IPS-18a (cell line): Measurements from ENCODE around the gene EXOC4.
A peak's percentile ranks its signal among the peaks of the same experiment; 100 is the strongest.

Experiments
- H3K27ac ChIP-seq: one replicate; pipeline ENCODE4 v1.5.1; 2013; ENCODE audit warnings: low read length
- H3K27me3 ChIP-seq: one replicate; pipeline ENCODE4 v1.6.1; 2013; ENCODE audit warnings: mild to moderate bottlenecking, low read length; ENCODE audit not compliant: control insufficient read depth, insufficient read depth
- H3K36me3 ChIP-seq: one replicate; pipeline ENCODE4 v1.6.1; 2013; ENCODE audit warnings: low read depth, low read length; ENCODE audit not compliant: control insufficient read depth
- H3K4me1 ChIP-seq: one replicate; pipeline ENCODE4 v1.6.1; 2013; ENCODE audit warnings: low read depth, low read length; ENCODE audit not compliant: control insufficient read depth
- H3K4me3 ChIP-seq: one replicate; pipeline ENCODE4 v1.5.1; 2013; ENCODE audit warnings: low read length
- H3K9ac ChIP-seq: one replicate; pipeline ENCODE4 v1.6.1; 2013; ENCODE audit warnings: mild to moderate bottlenecking, low read length, moderate library complexity
- H3K9me3 ChIP-seq: one replicate; pipeline ENCODE4 v1.6.1; 2013; ENCODE audit warnings: low read depth, low read length; ENCODE audit not compliant: control insufficient read depth

EXOC4 gene

DNA sequence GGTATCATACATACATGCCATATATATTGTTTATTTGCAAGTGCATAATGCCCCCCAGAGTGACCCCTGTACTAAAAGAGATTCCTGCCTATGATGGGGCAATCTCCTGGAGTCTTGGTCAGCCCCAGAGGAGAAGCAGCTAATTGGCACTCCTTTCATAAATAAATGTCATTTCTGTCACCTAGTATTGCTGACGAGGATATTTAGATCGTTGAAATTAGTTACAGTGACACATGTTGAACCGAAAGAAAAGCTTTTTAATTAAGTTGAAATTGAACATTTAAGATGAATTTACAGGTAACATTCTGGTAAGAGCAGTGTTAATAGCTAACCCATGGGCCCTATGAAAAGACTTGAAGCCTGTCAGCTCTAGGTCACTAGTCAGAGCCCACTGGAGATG lies 663.7 kb downstream of the EXOC4 start:
- no peaks in the 10 kb centered on the region for H3K27me3 ChIP-seq
- H3K4me1 ChIP-seq, result peaks cover 3% of the 10 kb centered on the region
- no peak overlapping the region for H3K27ac ChIP-seq
- no peak overlapping the region for H3K9ac ChIP-seq
- no peaks in the 10 kb centered on the region for H3K9me3 ChIP-seq
- no peak overlapping the region for H3K4me3 ChIP-seq
- no peaks in the 10 kb centered on the region for H3K36me3 ChIP-seq

DNA sequence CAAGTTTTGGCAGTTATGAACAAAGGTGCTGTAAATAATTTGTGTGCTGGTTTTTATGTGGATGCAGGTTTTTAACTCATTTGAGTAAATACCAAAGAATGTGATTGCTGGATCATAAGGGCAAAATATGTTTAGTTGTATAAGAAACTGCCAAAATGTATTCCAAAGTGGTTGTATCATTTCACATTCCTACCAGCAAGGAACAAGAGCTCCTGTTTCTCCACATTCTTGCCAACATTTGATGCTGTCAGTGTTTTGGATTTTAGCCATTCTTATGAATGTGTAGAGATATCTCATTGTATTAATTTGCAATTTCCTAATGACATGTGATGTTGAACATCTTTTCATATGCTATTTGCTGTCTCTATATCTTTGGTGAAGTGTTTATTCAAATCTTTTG lies 666.9 kb downstream of the EXOC4 start:
- Histone ChIP-seq H3K36me3 (no peaks in the 10 kb centered on the region), H3K9ac (no peak overlapping the region), H3K9me3 (no peaks in the 10 kb centered on the region), H3K4me3 (no peak overlapping the region), H3K4me1 (no peaks in the 10 kb centered on the region), H3K27ac (no peak overlapping the region), H3K27me3 (no peaks in the 10 kb centered on the region)

- Histone ChIP-seq H3K4me1 (no peaks in the 10 kb centered on the region), H3K9me3 (no peaks in the 10 kb centered on the region), H3K4me3 (no peak overlapping the region), H3K27ac (no peak overlapping the region), H3K36me3 (no peaks in the 10 kb centered on the region), H3K9ac (no peak overlapping the region), H3K27me3 (no peaks in the 10 kb centered on the region)
These were observed 668.8 kb downstream of the EXOC4 start for GRCh38 chr7:133921635-133922182.

GRCh38 chr7:133923974-133924373 lies 671.1 kb downstream of the EXOC4 start:
- H3K27ac ChIP-seq, result no peak overlapping the region
- H3K4me1 ChIP-seq, result no peaks in the 10 kb centered on the region
- H3K9me3 ChIP-seq, result no peaks in the 10 kb centered on the region
- H3K4me3 ChIP-seq, result no peak overlapping the region
- H3K36me3 ChIP-seq, result no peaks in the 10 kb centered on the region
- no peaks in the 10 kb centered on the region for H3K27me3 ChIP-seq
- no peak overlapping the region for H3K9ac ChIP-seq

DNA sequence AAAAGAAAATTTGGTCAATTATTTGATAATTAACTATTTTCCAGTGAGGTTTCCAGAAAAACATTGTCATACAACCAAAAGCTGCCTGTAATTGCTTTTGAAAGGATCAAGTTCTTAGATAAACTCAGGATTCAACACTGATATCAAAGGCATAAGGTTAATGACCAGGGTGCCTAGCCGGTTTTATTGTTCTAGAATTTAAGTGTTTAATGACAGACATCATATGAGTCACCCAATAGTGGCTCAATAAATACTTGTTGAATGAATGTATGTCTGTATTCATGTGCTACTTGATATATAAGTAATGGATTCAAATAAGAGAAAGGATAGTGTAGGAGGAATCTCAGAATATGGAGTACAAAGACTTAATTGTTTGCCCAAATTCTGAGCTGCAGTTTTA lies 678.2 kb downstream of the EXOC4 start:
- Histone ChIP-seq H3K36me3 (no peaks in the 10 kb centered on the region), H3K9ac (no peak overlapping the region), H3K27ac (no peak overlapping the region), H3K9me3 (no peaks in the 10 kb centered on the region), H3K27me3 (no peaks in the 10 kb centered on the region), H3K4me3 (no peak overlapping the region), H3K4me1 (peaks cover 24% of the 10 kb centered on the region)

GRCh38 chr7:133932591-133932990 lies 679.7 kb downstream of the EXOC4 start:
- Histone ChIP-seq H3K36me3 (no peaks in the 10 kb centered on the region), H3K4me3 (no peak overlapping the region), H3K9me3 (no peaks in the 10 kb centered on the region), H3K4me1 (peaks cover 24% of the 10 kb centered on the region), H3K9ac (no peak overlapping the region), H3K27me3 (no peaks in the 10 kb centered on the region), H3K27ac (no peak overlapping the region)

- no peak overlapping the region for H3K27ac ChIP-seq
- H3K9ac ChIP-seq, result no peak overlapping the region
- H3K9me3 ChIP-seq, result no peaks in the 10 kb centered on the region
- H3K4me1 ChIP-seq, result peaks cover 24% of the 10 kb centered on the region
- H3K36me3 ChIP-seq, result no peaks in the 10 kb centered on the region
- no peaks in the 10 kb centered on the region for H3K27me3 ChIP-seq
- H3K4me3 ChIP-seq, result peak overlapping the region; percentile 18
These were observed 681.5 kb downstream of the EXOC4 start for GRCh38 chr7:133934262-133934976.

DNA sequence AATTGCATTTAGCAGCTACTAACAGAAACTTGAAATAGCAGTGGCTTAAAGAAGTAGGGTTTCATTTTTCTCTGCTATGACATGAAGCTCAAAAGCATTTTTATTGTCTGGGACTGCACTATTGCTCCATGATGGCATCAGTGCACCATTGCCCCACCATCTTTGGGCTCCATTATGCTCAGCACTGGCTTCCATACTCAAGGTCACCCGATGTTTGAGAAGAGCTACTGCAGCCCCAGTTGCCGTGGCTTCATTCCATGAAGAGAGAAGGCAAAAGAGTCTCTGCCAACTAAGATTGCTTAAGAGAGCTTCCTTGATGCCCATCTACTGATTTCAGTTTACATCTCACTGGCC lies 682.1 kb downstream of the EXOC4 start:
- no peaks in the 10 kb centered on the region for H3K9me3 ChIP-seq
- H3K36me3 ChIP-seq, result no peaks in the 10 kb centered on the region
- peaks cover 28% of the 10 kb centered on the region for H3K4me1 ChIP-seq
- no peaks in the 10 kb centered on the region for H3K27me3 ChIP-seq
- no peak overlapping the region for H3K27ac ChIP-seq
- H3K4me3 ChIP-seq, result no peak overlapping the region
- no peak overlapping the region for H3K9ac ChIP-seq

DNA sequence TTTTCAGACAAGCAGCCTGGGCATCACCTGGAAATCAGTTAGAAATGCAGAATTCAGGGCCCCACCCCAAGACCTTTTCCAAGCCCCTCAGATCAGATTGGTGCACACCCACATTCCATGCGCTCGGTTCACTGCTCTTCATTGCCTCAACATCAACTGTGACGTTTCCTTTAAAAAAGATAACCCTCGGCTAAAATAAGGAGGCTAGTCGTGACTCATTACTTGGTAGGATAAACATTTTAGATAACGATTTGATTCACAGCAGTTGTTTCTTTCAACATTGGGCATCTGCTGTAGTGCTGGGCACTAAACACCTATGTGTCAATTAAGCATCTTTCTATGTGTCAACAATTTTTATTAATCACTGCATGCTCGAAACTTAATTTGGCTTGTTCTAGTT lies 683.2 kb downstream of the EXOC4 start:
- Histone ChIP-seq H3K27ac (no peak overlapping the region), H3K27me3 (no peaks in the 10 kb centered on the region), H3K9me3 (no peaks in the 10 kb centered on the region), H3K36me3 (no peaks in the 10 kb centered on the region), H3K4me3 (no peak overlapping the region), H3K9ac (no peak overlapping the region), H3K4me1 (peaks cover 33% of the 10 kb centered on the region)

- Histone ChIP-seq H3K27me3 (no peaks in the 10 kb centered on the region), H3K4me1 (peaks cover 25% of the 10 kb centered on the region), H3K36me3 (no peaks in the 10 kb centered on the region), H3K9me3 (no peaks in the 10 kb centered on the region), H3K9ac (no peak overlapping the region), H3K27ac (no peak overlapping the region), H3K4me3 (no peak overlapping the region)
These were observed 684.9 kb downstream of the EXOC4 start for GRCh38 chr7:133937786-133938185.

DNA sequence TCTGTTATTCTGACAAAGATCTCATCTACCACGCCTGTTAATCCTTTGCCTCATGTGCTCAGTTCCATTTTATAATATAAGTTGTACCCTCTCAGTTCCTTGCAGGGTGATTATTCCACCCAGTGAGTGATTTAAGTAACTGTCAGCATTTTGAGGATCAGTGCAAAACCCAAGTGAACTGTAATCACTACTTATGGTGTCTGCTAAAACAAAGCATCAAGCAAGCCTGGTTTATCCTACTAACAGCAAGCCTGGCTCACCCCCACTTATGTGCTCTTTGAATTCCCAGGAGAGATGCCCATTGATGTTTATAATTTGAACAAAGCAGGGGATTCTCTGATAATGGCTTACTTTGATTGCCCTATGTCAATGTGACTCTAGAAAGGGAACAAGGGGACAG lies 687.5 kb downstream of the EXOC4 start:
- H3K9me3 ChIP-seq, result no peaks in the 10 kb centered on the region
- no peak overlapping the region for H3K4me3 ChIP-seq
- no peak overlapping the region for H3K27ac ChIP-seq
- H3K36me3 ChIP-seq, result no peaks in the 10 kb centered on the region
- no peaks in the 10 kb centered on the region for H3K27me3 ChIP-seq
- peaks cover 9% of the 10 kb centered on the region for H3K4me1 ChIP-seq
- no peak overlapping the region for H3K9ac ChIP-seq

GRCh38 chr7:133941496-133941895 lies 688.6 kb downstream of the EXOC4 start:
- Histone ChIP-seq H3K4me1 (peaks cover 9% of the 10 kb centered on the region), H3K27me3 (no peaks in the 10 kb centered on the region), H3K9me3 (no peaks in the 10 kb centered on the region), H3K4me3 (no peak overlapping the region), H3K36me3 (no peaks in the 10 kb centered on the region), H3K9ac (no peak overlapping the region), H3K27ac (no peak overlapping the region)
